HG02798 (cell line): Measurements from ENCODE around the gene SLC22A15.
"Not testable (repeated sequence)": the region's sequence is repeated elsewhere in the genome, so short reads cannot be mapped to it uniquely, and the experiment has no call there.

Experiments used
- ATAC-seq: cut with Tn5 transposase; IDR thresholded peaks from one replicate; pipeline ENCODE4 v1.9.1; 2021; ENCODE audit warnings: mild to moderate bottlenecking; ENCODE audit not compliant: unreplicated experiment, poor library complexity

The SLC22A15 gene

GRCh38 chr1:115980998-115981993 lies 5.0 kb downstream of the SLC22A15 start:
- ATAC-seq: peak; percentile 55

GRCh38 chr1:115982400-115982799 lies 6.1 kb downstream of the SLC22A15 start:
- no peak for ATAC-seq

GRCh38 chr1:115983584-115983983 lies 7.3 kb downstream of the SLC22A15 start:
- ATAC-seq: no peak

DNA sequence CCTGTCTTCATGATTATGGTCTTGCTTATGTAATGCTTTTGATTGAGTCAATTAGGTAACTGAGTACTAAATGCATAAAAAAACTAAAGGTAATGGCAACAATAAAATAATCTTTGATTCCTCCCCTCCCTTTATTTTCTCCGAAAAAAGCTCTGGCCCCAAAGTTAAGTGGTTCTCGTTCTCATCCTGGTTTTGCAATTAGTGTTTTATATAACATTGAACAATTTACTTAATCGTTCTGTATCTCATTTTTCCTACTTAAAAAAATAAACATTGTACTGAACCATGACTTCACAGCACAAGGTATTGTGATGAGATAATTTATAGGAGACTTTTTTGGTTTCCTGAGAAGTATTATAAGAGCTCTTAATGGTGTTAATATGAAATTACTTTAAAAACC lies 11.3 kb downstream of the SLC22A15 start:
- no peak for ATAC-seq

- ATAC-seq: no peak
Measured at GRCh38 chr1:115988953-115989352, 12.6 kb downstream of the SLC22A15 start.

DNA sequence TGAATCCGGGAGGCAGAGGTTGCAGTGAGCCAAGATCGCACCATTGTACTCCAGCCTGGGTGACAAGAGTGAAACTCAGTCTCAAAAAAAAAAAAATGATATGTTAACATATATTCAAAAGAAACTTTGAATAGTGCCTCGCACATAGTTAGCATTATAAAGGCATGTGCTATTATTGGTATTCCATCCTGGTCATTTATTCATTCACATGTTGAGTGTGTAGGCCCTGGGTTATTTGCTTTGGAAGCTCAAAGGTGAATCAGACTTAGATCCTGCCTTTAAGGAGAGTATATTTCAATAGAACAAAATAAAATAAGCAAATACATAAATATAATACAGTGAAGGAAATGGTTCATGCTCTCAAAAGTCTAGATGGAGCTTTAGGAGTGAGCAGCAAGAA lies 13.4 kb downstream of the SLC22A15 start:
- no peak for ATAC-seq

GRCh38 chr1:115991909-115992308 lies 15.6 kb downstream of the SLC22A15 start:
- no peak for ATAC-seq

DNA sequence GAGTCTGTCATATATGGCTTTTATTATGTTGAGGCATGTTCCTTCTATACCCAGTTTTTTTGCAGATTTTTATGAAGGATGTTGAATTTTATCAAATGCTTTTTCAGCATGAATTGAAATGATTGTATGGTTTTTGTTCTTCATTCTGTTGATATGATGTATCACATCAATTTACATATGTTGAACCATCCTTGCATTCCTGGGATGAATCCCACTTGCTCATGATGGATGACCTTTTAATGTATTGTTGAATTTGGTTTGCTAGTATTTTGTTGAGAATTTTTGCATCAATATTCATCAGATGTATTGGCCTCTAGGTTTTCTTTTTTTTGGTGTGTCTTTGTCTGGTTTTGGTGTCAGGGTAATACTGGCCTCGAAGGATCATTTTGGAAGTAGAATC lies 21.6 kb downstream of the SLC22A15 start:
- not testable (repeated sequence) for ATAC-seq

- ATAC-seq: no peak
Measured at GRCh38 chr1:116001739-116002487, 25.6 kb downstream of the SLC22A15 start.

DNA sequence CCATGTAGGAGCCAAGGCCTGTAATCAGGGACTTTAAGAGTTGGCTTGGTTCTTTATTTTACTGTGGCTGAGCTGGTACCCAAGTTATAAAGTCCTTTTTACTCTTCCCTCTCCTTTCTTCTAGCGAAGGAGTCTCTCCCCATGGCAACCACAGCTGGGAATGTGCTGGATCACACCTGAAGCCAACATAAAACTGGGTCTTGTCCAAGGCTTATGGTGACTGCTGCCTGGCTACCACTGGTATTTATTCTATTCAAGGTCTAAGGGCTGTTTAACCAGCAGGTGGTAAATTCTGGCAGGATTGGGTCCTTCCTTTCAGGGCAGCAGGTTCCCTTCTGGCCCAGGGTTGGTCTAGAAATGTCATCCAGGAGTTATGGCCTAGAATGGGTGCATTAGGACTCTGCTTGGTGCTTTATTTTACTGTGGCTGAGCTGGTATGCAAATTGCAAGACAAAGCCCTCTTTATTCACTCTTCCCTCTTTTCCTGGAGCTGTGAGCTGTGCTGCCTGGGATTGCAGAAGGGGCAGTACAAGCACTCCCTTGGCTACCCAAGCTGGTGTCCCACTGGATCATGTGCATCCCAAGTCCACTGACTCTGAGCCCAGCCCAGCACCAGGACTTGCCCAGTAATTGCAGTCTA lies 26.6 kb downstream of the SLC22A15 start:
- ATAC-seq: no peak

DNA sequence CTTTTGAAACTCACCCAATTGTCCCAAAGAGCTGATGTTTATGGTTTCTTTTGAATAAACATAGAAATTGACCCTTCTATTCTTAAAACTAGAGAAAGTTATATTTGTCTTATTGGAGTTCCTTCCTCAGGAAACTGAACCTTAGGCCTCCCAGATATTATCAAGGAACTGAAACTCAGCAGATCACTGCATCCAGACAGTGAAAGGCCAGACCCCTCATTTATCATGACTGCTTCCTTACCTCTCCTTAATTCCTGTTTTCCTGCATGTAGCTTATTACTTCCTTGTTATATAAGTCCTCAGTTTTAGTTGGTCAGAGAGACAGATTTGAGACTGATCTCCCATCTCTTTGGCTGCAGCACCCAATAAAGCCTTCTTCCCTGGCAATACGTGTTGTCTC lies 27.5 kb downstream of the SLC22A15 start:
- no peak for ATAC-seq

- ATAC-seq: peak; percentile 92
Measured at GRCh38 chr1:116006486-116006964, 30.2 kb downstream of the SLC22A15 start.

- no peak for ATAC-seq
Measured at GRCh38 chr1:116008656-116009390, 32.5 kb downstream of the SLC22A15 start.

GRCh38 chr1:116012716-116013115 lies 36.4 kb downstream of the SLC22A15 start:
- ATAC-seq: no peak

DNA sequence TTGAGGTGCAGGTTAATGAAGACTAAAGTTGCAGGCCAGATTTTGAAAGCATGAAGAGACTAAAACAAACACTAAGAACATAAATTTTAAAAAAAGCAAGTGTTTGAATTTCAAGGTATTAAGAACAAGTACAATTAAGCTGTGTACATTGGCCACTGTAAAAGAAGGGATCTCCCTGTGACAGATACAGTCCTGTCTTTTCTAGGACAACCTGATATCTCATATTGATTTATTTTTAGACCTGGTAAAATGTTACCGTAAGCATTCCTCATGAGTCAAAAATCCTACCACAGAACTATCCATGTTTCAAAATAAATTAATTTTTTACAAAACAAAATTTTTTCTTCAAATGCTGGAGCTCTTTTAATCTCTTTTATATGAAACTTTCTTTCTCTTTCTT lies 39.4 kb downstream of the SLC22A15 start:
- ATAC-seq: no peak

DNA sequence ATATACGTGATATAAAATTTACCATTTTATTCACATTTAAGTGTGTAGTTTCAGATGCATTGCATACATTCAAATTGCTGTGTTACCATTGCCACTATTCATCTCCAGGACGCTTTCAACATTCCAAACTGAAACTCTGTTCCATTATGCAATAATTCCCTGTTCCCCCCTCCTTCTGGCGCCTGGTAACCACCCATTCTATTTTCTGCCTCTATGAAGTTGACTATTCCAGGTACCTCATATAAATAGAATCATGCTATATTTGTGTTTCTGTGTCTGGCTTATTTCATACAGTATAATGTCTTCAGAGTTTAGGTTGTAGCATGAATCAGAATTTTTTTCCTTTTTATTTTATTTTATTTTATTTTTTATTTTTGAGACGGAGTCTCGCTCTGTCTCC lies 41.7 kb downstream of the SLC22A15 start:
- ATAC-seq: no peak

GRCh38 chr1:116019653-116020253 lies 43.4 kb downstream of the SLC22A15 start:
- no peak for ATAC-seq

DNA sequence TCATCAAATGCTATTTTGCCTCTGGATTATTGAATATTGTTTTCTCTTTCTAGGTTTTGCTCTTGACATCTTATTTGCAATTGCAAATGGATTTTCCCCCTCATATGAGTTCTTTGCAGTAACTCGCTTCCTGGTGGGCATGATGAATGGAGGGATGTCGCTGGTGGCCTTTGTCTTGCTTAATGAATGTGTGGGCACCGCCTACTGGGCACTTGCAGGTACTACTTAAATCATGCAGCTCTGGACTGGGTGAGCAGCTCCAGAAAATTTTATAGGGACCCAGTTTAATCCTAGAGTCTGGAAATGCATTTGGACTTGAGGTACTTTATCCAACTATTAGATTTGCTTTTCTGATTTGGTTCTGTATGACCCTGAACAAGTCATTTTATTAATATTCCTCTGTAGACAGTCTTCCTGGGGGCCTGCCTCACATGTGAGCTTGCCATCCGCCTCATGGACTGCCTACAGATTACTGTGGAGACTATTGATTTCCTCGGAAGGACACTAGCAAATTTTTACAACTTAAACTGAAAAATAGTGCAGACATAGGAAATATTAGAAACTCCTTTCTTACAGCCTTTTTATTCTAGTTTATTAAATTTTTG lies 44.5 kb downstream of the SLC22A15 start:
- peak; percentile 84 for ATAC-seq

DNA sequence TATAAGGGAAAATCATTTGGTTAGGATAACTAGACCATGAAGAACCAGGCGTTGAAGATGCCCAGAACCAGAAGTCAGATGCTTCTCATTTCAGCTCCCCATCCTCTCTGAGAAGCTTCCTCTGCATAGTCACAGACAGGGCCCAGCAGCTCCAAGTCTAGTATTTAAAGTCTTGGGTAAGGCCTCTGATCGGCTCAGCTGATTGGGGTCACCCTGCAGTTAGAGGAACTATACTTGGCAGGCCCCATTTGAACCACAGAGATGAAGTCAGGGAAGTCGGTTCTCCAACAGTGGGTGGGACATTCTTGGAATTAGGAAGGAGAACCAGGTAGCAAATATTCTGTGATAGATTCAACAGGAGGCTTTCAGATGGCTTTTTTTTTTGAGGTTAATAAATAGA lies 48.3 kb downstream of the SLC22A15 start:
- ATAC-seq: no peak
